ENCODE data around the gene ANTXR1. TPM values are rescaled to one million over a fixed set of nuclear protein-coding genes. Genes with fewer than 3 reads are reported as not detected.

Gene ANTXR1
- polyA plus RNA-seq, 1 donor = 29.6 TPM

GRCh38 chr2:69143748-69144360 is 130.9 kb downstream of the ANTXR1 start:
- 63% methylated on average over 2 of the region's 4 CpGs for WGBS (ENCODE audit: insufficient coverage, low lambda C conversion rate)

GRCh38 chr2:69145204-69145603 is 132.2 kb downstream of the ANTXR1 start:
- Histone ChIP-seq H3K9me3 (ENCODE audit: control insufficient read depth, low read depth, low read length) (no peaks in the 10 kb centered on the region), H3K27ac (ENCODE audit: low read length) (no peak overlapping the region), H3K36me3 (ENCODE audit: control insufficient read depth, insufficient read depth, low read length) (no peaks in the 10 kb centered on the region), H3K4me3 (ENCODE audit: low read length) (no peak overlapping the region), H3K4me1 (ENCODE audit: control insufficient read depth, insufficient read depth, low read length) (no peaks in the 10 kb centered on the region), H3K27me3 (ENCODE audit: control insufficient read depth, insufficient read depth, low read length) (no peaks in the 10 kb centered on the region)
- no CpG with 5 or more reads among the region's 7 CpGs for WGBS (ENCODE audit: insufficient coverage, low lambda C conversion rate)
- no peak for DNase-seq

More at GRCh38 chr2:69143748-69144360, 130.9 kb downstream of the ANTXR1 start:
- Histone ChIP-seq H3K9me3 (ENCODE audit: control insufficient read depth, low read depth, low read length) (no peaks in the 10 kb centered on the region), H3K4me1 (ENCODE audit: control insufficient read depth, insufficient read depth, low read length) (no peaks in the 10 kb centered on the region), H3K36me3 (ENCODE audit: control insufficient read depth, insufficient read depth, low read length) (no peaks in the 10 kb centered on the region), H3K4me3 (ENCODE audit: low read length) (no peak overlapping the region), H3K27me3 (ENCODE audit: control insufficient read depth, insufficient read depth, low read length) (no peaks in the 10 kb centered on the region), H3K27ac (ENCODE audit: low read length) (no peak overlapping the region)
- DNase-seq = no peak

DNA sequence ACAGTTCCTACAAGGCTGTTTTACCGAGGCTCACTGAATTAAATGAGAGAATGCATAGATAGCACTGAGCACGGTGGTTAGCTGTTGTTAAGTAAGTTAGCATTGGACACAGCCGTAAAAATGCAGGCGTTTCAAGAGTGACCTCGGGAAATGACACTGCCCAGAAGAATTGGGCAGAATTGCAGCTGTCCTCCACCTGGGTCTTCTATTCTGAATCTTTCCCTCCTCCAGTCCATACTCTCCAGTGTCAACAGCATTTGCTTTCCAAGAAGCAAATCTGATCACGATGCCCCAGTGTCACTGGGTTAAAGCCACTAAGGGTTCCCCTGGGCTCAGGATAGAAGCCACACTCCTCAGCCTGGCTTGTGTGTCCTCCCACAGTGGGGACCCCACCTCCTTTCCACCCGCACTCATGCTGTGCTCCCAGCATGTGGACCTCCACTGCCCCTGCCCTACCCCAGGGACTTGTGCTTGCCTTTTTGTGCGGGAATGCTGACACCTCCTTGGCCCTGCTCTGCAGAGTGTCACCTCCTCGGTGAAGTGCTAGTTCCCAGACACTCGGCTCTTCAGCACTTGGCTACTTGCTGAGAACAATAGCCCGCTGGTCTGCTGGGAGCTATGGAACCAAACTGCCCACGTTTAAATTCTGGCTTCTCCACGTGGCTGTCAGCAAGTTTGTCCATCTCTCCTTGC is 135.0 kb downstream of the ANTXR1 start:
- Histone ChIP-seq H3K9me3 (ENCODE audit: control insufficient read depth, low read depth, low read length) (no peaks in the 10 kb centered on the region), H3K36me3 (ENCODE audit: control insufficient read depth, insufficient read depth, low read length) (peaks cover 4% of the 10 kb centered on the region), H3K4me1 (ENCODE audit: control insufficient read depth, insufficient read depth, low read length) (no peaks in the 10 kb centered on the region), H3K4me3 (ENCODE audit: low read length) (no peak overlapping the region), H3K27me3 (ENCODE audit: control insufficient read depth, insufficient read depth, low read length) (no peaks in the 10 kb centered on the region), H3K27ac (ENCODE audit: low read length) (no peak overlapping the region)
- no CpG with 5 or more reads among the region's 13 CpGs for WGBS (ENCODE audit: insufficient coverage, low lambda C conversion rate)
- no peak for DNase-seq

GRCh38 chr2:69149631-69150215 is 136.7 kb downstream of the ANTXR1 start:
- Histone ChIP-seq H3K36me3 (ENCODE audit: control insufficient read depth, insufficient read depth, low read length) (peaks cover 4% of the 10 kb centered on the region), H3K4me3 (ENCODE audit: low read length) (no peak overlapping the region), H3K27ac (ENCODE audit: low read length) (no peak overlapping the region), H3K27me3 (ENCODE audit: control insufficient read depth, insufficient read depth, low read length) (no peaks in the 10 kb centered on the region), H3K9me3 (ENCODE audit: control insufficient read depth, low read depth, low read length) (no peaks in the 10 kb centered on the region), H3K4me1 (ENCODE audit: control insufficient read depth, insufficient read depth, low read length) (no peaks in the 10 kb centered on the region)
- DNase-seq = no peak
- no CpG with 5 or more reads among the region's 7 CpGs for WGBS (ENCODE audit: insufficient coverage, low lambda C conversion rate)

DNA sequence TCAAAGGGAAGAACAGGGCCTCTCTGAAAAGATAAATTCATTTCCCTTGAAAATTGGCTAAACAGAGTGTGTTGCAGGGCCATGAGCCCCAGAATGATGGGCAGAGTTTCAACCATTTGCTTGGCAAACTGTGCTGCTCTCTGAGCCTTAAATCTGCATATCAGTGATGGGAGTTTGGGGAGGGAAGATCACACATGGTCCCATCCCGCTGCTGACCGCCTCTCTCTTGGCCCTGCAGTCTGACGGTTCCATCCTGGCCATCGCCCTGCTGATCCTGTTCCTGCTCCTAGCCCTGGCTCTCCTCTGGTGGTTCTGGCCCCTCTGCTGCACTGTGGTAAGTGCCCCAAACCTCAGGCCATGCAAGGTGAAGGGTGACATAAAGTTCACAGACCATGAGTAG is 139.0 kb downstream of the ANTXR1 start:
- H3K27me3 ChIP-seq (ENCODE audit: control insufficient read depth, insufficient read depth, low read length) = no peaks in the 10 kb centered on the region
- H3K4me1 ChIP-seq (ENCODE audit: control insufficient read depth, insufficient read depth, low read length) = no peaks in the 10 kb centered on the region
- H3K36me3 ChIP-seq (ENCODE audit: control insufficient read depth, insufficient read depth, low read length) = peaks cover 4% of the 10 kb centered on the region
- no CpG with 5 or more reads among the region's 4 CpGs for WGBS (ENCODE audit: insufficient coverage, low lambda C conversion rate)
- no peak overlapping the region for H3K4me3 ChIP-seq (ENCODE audit: low read length)
- no peaks in the 10 kb centered on the region for H3K9me3 ChIP-seq (ENCODE audit: control insufficient read depth, low read depth, low read length)
- DNase-seq = no peak
- no peak overlapping the region for H3K27ac ChIP-seq (ENCODE audit: low read length)

DNA sequence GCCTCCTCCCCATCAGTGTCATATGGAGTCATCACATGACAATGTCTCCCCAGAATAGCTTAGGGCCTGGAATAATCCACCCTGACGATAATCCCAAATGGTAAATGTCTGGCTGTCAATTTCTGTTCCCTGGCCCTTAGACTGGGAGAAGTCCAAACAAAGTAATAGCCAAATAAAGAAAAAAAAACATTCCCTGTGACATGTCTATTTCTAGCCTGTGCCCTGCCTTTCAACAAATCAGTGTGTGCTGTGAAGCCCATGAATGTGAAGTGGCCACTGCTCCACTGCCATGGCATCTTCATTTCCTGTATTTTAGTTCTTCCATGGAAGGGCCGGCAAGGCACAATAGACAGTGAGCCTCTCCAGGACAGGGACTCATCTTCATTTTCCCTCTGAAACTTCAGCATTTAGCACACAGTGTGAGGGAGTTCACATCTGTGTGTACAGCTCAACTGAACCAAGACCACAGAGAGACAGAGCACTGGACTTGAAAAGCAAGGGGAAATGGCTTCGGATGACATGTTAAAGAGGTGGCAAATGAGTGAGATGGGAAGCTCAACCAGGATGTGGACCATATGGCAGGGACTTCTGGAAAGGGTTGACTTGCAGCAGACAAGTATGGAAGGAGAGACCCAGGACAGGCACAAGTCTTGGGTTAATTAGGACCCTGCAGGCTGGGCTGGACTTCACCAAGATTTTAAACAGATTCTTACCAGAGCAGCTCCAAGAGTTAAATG is 140.0 kb downstream of the ANTXR1 start:
- Histone ChIP-seq H3K9me3 (ENCODE audit: control insufficient read depth, low read depth, low read length) (no peaks in the 10 kb centered on the region), H3K27ac (ENCODE audit: low read length) (no peak overlapping the region), H3K27me3 (ENCODE audit: control insufficient read depth, insufficient read depth, low read length) (no peaks in the 10 kb centered on the region), H3K4me1 (ENCODE audit: control insufficient read depth, insufficient read depth, low read length) (no peaks in the 10 kb centered on the region), H3K4me3 (ENCODE audit: low read length) (no peak overlapping the region), H3K36me3 (ENCODE audit: control insufficient read depth, insufficient read depth, low read length) (peaks cover 4% of the 10 kb centered on the region)
- DNase-seq = no peak
- no CpG with 5 or more reads among the region's 3 CpGs for WGBS (ENCODE audit: insufficient coverage, low lambda C conversion rate)

DNA sequence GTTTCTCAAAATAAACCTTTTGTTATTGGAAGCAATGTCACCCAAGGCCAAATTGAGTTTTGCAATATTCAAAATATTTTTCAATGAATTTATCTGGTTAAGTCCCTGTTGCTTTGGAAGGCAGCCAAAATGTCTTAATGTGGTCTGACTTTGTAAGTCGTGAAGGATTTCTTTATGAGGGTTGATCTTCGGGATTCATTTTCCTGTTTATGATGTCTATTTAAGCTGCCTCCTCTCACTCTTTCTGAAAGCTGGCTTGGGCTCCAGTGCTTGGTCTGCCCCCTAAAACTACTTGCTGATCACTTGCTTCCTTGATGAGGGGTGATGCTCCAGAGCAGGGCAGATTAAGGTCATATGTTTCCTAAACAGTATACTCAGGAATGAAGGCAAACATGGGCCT is 141.1 kb downstream of the ANTXR1 start:
- DNase-seq = no peak
- no peaks in the 10 kb centered on the region for H3K27me3 ChIP-seq (ENCODE audit: control insufficient read depth, insufficient read depth, low read length)
- H3K9me3 ChIP-seq (ENCODE audit: control insufficient read depth, low read depth, low read length) = no peaks in the 10 kb centered on the region
- peaks cover 4% of the 10 kb centered on the region for H3K36me3 ChIP-seq (ENCODE audit: control insufficient read depth, insufficient read depth, low read length)
- no CpG with 5 or more reads among the region's 2 CpGs for WGBS (ENCODE audit: insufficient coverage, low lambda C conversion rate)
- H3K27ac ChIP-seq (ENCODE audit: low read length) = no peak overlapping the region
- no peaks in the 10 kb centered on the region for H3K4me1 ChIP-seq (ENCODE audit: control insufficient read depth, insufficient read depth, low read length)
- H3K4me3 ChIP-seq (ENCODE audit: low read length) = no peak overlapping the region

DNA sequence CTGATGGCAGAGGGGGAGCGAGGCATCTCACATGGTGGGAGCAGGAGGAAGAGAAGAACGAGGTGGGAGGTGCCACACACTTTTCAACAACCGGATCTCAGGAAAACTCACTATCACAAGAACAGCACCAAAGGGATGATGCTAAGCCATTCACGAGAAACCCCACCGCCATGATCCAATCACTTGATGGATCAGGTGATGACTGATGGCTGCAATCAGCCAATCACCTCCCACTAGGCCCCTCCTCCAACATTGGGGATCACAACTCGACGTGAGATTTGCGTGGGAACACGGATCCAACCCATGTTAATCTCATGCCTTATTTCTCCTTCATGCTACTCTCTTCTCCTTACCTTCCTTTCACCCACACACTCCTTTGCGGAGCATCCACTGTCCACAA is 143.6 kb downstream of the ANTXR1 start:
- Histone ChIP-seq H3K27me3 (ENCODE audit: control insufficient read depth, insufficient read depth, low read length) (no peaks in the 10 kb centered on the region), H3K36me3 (ENCODE audit: control insufficient read depth, insufficient read depth, low read length) (peaks cover 4% of the 10 kb centered on the region), H3K4me3 (ENCODE audit: low read length) (no peak overlapping the region), H3K4me1 (ENCODE audit: control insufficient read depth, insufficient read depth, low read length) (no peaks in the 10 kb centered on the region), H3K27ac (ENCODE audit: low read length) (no peak overlapping the region), H3K9me3 (ENCODE audit: control insufficient read depth, low read depth, low read length) (no peaks in the 10 kb centered on the region)
- WGBS (ENCODE audit: insufficient coverage, low lambda C conversion rate) = 92% methylated on average over 1 of the region's 10 CpGs
- no peak for DNase-seq

- Histone ChIP-seq H3K9me3 (ENCODE audit: control insufficient read depth, low read depth, low read length) (no peaks in the 10 kb centered on the region), H3K27ac (ENCODE audit: low read length) (no peak overlapping the region), H3K4me3 (ENCODE audit: low read length) (no peak overlapping the region), H3K36me3 (ENCODE audit: control insufficient read depth, insufficient read depth, low read length) (peaks cover 4% of the 10 kb centered on the region), H3K4me1 (ENCODE audit: control insufficient read depth, insufficient read depth, low read length) (no peaks in the 10 kb centered on the region), H3K27me3 (ENCODE audit: control insufficient read depth, insufficient read depth, low read length) (no peaks in the 10 kb centered on the region)
- DNase-seq = no peak
- WGBS (ENCODE audit: insufficient coverage, low lambda C conversion rate) = no CpG with 5 or more reads among the region's 3 CpGs
Measured at GRCh38 chr2:69157441-69157840, 144.5 kb downstream of the ANTXR1 start.

- WGBS (ENCODE audit: insufficient coverage, low lambda C conversion rate) = no CpG with 5 or more reads among the region's 6 CpGs
- no peaks in the 10 kb centered on the region for H3K9me3 ChIP-seq (ENCODE audit: control insufficient read depth, low read depth, low read length)
- no peaks in the 10 kb centered on the region for H3K36me3 ChIP-seq (ENCODE audit: control insufficient read depth, insufficient read depth, low read length)
- DNase-seq = no peak
- no peaks in the 10 kb centered on the region for H3K4me1 ChIP-seq (ENCODE audit: control insufficient read depth, insufficient read depth, low read length)
- H3K4me3 ChIP-seq (ENCODE audit: low read length) = no peak overlapping the region
- no peaks in the 10 kb centered on the region for H3K27me3 ChIP-seq (ENCODE audit: control insufficient read depth, insufficient read depth, low read length)
- H3K27ac ChIP-seq (ENCODE audit: low read length) = no peak overlapping the region
Measured at GRCh38 chr2:69159986-69160385, 147.0 kb downstream of the ANTXR1 start.
